Transverse colon (tissue), 4 donors: ENCODE measurements around the gene ZNF146. TPM values are rescaled to one million over a fixed set of nuclear protein-coding genes. Genes with fewer than 3 reads are reported as not detected.

Experiments
- DNase-seq: peaks from one replicate; pipeline ENCODE4 v3.0.0-alpha.2; 2019
- H3K27ac ChIP-seq, 4 donors: fragments of 200-600 bp; sonication (generic); 2 replicates each; pipeline ENCODE4 v1.5.1; 2016 to 2018; ENCODE audit warnings: inconsistent platforms in 4 of 4
- H3K27me3 ChIP-seq: fragments of 200-600 bp; sonication (generic); 2 replicates; pipeline ENCODE4 v1.5.1; 2017; ENCODE audit warnings: inconsistent platforms
- H3K36me3 ChIP-seq, 4 donors: fragments of 200-600 bp; sonication (generic); 2 replicates each; pipeline ENCODE4 v1.5.1; 2017 to 2019; ENCODE audit warnings: inconsistent platforms in 4 of 4
- H3K4me1 ChIP-seq, 4 donors: fragments of 200-600 bp; sonication (generic); 2 replicates each; pipeline ENCODE4 v1.5.1; 2017 to 2020; ENCODE audit warnings: inconsistent platforms in 4 of 4
- H3K4me3 ChIP-seq, 4 donors: fragments of 200-600 bp; sonication (generic); 1 replicate in 1 of 4; 2 replicates in 3 of 4; pipeline versions ENCODE4 v1.5.1 to v1.6.1; 2017 to 2019; ENCODE audit warnings: inconsistent platforms in 4 of 4
- H3K9me3 ChIP-seq, 2 donors: fragments of 200-600 bp; sonication (generic); 2 replicates each; pipeline ENCODE4 v1.5.1; 2017 to 2019; ENCODE audit warnings: inconsistent platforms in 2 of 2
- EP300 ChIP-seq: sonication (generic); formaldehyde crosslinking; IDR thresholded peaks from one replicate; pipeline ENCODE4 v1.6.1; 2017; ENCODE audit warnings: antibody characterized with exemption, low read depth
- POLR2A ChIP-seq: fragments of 450-650 bp; IDR thresholded peaks from one replicate; pipeline ENCODE4 v1.6.1; 2016; ENCODE audit warnings: antibody characterized with exemption, mild to moderate bottlenecking, moderate library complexity
- POLR2AphosphoS5 ChIP-seq, 3 donors: sonication (generic); formaldehyde crosslinking; IDR thresholded peaks; one replicate each; pipeline ENCODE4 v1.6.1; 2016; ENCODE audit warnings: antibody characterized with exemption in 3 of 3
- WGBS, 2 donors: methylation state at CpG; one replicate each; pipeline ENCODE4 v1.1.5; 2018; ENCODE audit warnings: low coverage in 1 of 2; 5-methylcytosine and 5-hydroxymethylcytosine counted together
- in situ Hi-C, 4 donors: fragments of 200-750 bp; cut with MboI; loops; one replicate each; pipeline versions ENCODE4 v1.15.0 to v1.15.1; 2017; ENCODE audit warnings: low sequenced_read_pairs in 3 of 4, low pct_ligation_motif_present in 1 of 4, low pct_unique_long_range_greater_than_20kb in 1 of 4
- intact Hi-C: fragments of 100-400 bp; cut with DNase I; formaldehyde crosslinking; loops from one replicate; pipeline ENCODE4 v1.15.1; 2023; ENCODE audit warnings: low total_unique reads
- total RNA-seq, 4 donors: library from RNA; depleted of rRNA; stranded (reverse); fragments of >200 nt; gene quantifications; one replicate each; pipeline ENCODE4 v1.1.0, GENCODE V29; 2016
- TF ChIP-seq, protein P1 (sequence below), 5 experiments: fragments of 200-600 bp in 3 of 5; fragments of 450-650 bp in 2 of 5; sonication (generic) in 3 of 5; IDR thresholded peaks; 1 replicate in 2 of 5; 2 replicates in 3 of 5; pipeline ENCODE4 v1.5.1; 2016 to 2017; ENCODE audit warnings: antibody characterized with exemption in 5 of 5, inconsistent platforms in 3 of 5, mild to moderate bottlenecking in 2 of 5, moderate library complexity in 1 of 5

ZNF146 gene
- total RNA-seq, 4 donors from 2014 or later, result 10.8 to 105 (median 52.2) TPM

DNA sequence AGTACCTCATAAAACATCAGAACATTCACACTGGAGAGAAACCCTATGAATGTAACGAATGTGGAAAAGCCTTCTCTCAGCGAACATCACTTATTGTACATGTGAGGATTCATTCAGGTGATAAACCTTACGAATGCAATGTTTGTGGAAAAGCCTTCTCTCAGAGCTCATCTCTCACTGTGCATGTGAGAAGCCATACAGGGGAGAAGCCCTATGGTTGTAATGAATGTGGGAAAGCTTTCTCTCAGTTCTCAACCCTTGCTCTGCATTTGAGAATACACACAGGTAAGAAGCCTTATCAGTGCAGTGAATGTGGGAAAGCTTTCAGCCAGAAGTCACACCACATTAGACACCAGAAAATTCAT is 22.0 kb downstream of the ZNF146 start:
- Histone ChIP-seq H3K36me3 (peaks cover 12 to 77% (median 37%) of the 10 kb centered on the region in 4 donors), H3K27me3 (no peaks in the 10 kb centered on the region), H3K4me1 (no peaks in the 10 kb centered on the region), H3K27ac (no peak overlapping the region), H3K9me3 (peaks cover 37 to 65% of the 10 kb centered on the region in 2 donors), H3K4me3 (no peak overlapping the region)
- WGBS, 2 donors, result 95% methylated on average over 3 of the region's 3 CpGs; no CpG with 5 or more reads in 1 of the 2 donors
- TF ChIP-seq POLR2AphosphoS5 (IDR thresholded peaks at IDR 0.05) (no peak), POLR2A (no peak), EP300 (no peak)
- TF ChIP-seq, protein P1, sequence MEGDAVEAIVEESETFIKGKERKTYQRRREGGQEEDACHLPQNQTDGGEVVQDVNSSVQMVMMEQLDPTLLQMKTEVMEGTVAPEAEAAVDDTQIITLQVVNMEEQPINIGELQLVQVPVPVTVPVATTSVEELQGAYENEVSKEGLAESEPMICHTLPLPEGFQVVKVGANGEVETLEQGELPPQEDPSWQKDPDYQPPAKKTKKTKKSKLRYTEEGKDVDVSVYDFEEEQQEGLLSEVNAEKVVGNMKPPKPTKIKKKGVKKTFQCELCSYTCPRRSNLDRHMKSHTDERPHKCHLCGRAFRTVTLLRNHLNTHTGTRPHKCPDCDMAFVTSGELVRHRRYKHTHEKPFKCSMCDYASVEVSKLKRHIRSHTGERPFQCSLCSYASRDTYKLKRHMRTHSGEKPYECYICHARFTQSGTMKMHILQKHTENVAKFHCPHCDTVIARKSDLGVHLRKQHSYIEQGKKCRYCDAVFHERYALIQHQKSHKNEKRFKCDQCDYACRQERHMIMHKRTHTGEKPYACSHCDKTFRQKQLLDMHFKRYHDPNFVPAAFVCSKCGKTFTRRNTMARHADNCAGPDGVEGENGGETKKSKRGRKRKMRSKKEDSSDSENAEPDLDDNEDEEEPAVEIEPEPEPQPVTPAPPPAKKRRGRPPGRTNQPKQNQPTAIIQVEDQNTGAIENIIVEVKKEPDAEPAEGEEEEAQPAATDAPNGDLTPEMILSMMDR (IDR thresholded peaks at IDR 0.05), result no peak
- in situ Hi-C loops, result loop anchor here in 1 of 4 donors (25.0 kb wide), 1 partner anchor 1000 kb away; no protein-coding TSS in a partner anchor
- DNase-seq, result no peak
- intact Hi-C loops, result no loop called here

DNA sequence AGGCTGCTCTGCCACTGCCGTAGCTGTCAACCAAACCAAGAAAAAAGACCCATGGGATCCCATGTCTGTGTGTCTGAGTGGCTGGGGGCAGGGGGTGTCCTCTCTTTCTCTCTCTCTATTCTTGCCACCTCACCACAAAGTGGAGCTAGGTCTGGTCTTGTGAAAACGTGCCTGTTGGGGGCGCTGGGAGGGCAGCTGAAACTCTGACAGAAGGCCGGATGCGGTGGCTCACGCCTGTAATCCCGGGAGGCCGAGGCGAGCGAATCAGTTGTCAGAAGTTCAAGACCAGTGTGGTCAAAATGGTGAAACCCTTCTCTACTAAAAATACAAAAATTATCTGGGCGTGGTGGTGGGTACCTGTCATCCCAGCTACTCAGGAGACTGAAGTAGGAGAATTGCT is 29.2 kb downstream of the ZNF146 start:
- H3K27me3 ChIP-seq, result no peaks in the 10 kb centered on the region
- in situ Hi-C loops (loop anchor here in 1 of 4 donors (25.0 kb wide), 1 partner anchor 993 kb away; no protein-coding TSS in a partner anchor), intact Hi-C loops (no loop called here)
- H3K36me3 ChIP-seq, result peaks cover 0 to 8% (median 2%) of the 10 kb centered on the region in 4 donors
- 85 to 97% methylated on average over 11 of the region's 11 CpGs for WGBS, 2 donors
- H3K4me3 ChIP-seq, result no peak overlapping the region
- H3K9me3 ChIP-seq, result peaks cover 9 to 10% of the 10 kb centered on the region in 2 donors
- H3K27ac ChIP-seq, result no peak overlapping the region
- TF ChIP-seq EP300, result no peak
- TF ChIP-seq, protein P1 (IDR thresholded peaks at IDR 0.05), result no peak
- no peak for TF ChIP-seq POLR2AphosphoS5 (IDR thresholded peaks at IDR 0.05)
- TF ChIP-seq POLR2A, result no peak
- H3K4me1 ChIP-seq, result no peaks in the 10 kb centered on the region
- no peak for DNase-seq

DNA sequence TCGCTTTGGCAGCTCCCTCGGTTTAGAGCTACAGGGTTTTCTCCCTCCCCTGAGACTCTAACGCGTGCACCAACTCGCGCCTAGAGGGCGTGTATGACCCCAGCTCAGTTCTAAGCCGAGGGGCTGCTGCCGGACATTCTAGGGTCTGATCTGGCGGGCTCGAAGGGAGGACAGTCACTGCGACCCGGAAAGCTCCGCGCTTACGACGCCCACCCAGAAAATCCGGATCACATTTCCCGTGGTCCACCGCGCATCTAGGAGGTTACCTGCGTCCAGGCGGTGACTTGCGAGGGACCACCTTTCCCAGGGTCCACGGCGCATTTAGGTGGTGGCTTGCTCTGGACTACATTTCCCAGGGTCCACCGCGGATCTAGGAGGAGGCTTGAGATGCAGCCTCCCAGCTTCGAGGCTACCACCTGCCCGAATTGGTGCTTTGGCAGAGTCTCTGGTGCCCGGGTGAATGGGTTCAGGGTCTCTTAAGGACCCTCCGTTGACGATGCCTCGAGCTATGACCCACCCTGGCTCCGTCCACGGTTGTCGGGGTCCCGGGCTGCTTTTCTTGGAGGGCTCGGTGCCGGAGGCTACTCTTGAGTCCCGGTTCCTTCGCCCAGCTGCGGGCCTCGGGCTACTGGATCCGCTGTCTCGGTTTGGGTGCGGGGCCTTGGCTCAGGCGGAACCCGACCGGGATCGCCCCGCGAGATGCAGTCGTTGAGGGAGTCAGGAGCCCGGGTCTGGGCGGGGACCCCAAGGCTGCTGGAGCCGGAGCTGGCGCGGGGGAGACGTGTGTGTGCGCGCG is 30.5 kb downstream of the ZNF146 start:
- TF ChIP-seq EP300, result no peak
- DNase-seq, result no peak
- in situ Hi-C loops (loop anchor here in 1 of 4 donors (25.0 kb wide), 1 partner anchor 992 kb away; no protein-coding TSS in a partner anchor), intact Hi-C loops (no loop called here)
- WGBS, 2 donors, result 31 to 36% methylated on average over 3 to 59 of the region's 63 CpGs
- peak overlapping the region in 3 of 4 donors; percentile 6 to 42 (median 29) for H3K4me3 ChIP-seq
- H3K9me3 ChIP-seq, result peaks cover 4 to 6% of the 10 kb centered on the region in 2 donors
- H3K27ac ChIP-seq, result no peak overlapping the region
- H3K4me1 ChIP-seq, result no peaks in the 10 kb centered on the region
- no peaks in the 10 kb centered on the region for H3K36me3 ChIP-seq
- H3K27me3 ChIP-seq, result no peaks in the 10 kb centered on the region

DNA sequence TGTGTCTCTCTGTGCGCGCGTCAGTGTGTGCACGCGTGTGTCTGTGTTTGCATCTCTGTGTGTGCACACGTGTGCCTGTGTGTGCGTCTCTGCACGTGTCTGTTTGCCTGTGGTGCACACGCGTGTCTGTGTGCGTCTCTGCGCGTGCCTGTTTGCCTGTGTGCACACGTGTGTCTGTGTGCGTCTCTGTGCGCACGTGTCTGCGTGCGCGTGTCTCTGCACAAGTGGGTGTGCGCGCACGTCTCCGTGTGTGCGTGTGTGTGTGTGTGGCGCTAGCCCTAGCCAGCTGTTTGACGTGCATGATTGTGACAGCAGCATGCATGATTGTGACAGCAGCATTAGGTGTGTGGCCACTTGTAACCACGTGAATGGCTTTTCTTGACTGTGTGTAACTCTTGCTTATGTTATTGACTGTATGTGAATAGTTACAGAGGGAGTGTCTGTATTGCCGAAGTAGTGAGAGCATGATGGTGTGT is 31.1 kb downstream of the ZNF146 start:
- Histone ChIP-seq H3K9me3 (peaks cover 4 to 6% of the 10 kb centered on the region in 2 donors), H3K36me3 (no peaks in the 10 kb centered on the region), H3K4me3 (peak overlapping the region in 2 of 4 donors; percentile 29 to 42), H3K4me1 (no peaks in the 10 kb centered on the region), H3K27ac (no peak overlapping the region), H3K27me3 (no peaks in the 10 kb centered on the region)
- DNase-seq, result no peak
- intact Hi-C loops, result no loop called here
- 60% methylated on average over 13 of the region's 29 CpGs; no CpG with 5 or more reads in 1 of the 2 donors for WGBS, 2 donors
- in situ Hi-C loops, result loop anchor here in 1 of 4 donors (25.0 kb wide), 1 partner anchor 991 kb away; no protein-coding TSS in a partner anchor
- no peak for TF ChIP-seq POLR2A
- no peak for TF ChIP-seq POLR2AphosphoS5 (IDR thresholded peaks at IDR 0.05)
- TF ChIP-seq, protein P1 (IDR thresholded peaks at IDR 0.05), result no peak
- no peak for TF ChIP-seq EP300
